Measurements from ENCODE around the gene FXR2. TPM values are rescaled to one million over a fixed set of nuclear protein-coding genes. Genes with fewer than 3 reads are reported as not detected.

Gene FXR2
- total and polyA plus RNA-seq, 7 donors, result 88.2 to 164 (median 110) TPM

DNA sequence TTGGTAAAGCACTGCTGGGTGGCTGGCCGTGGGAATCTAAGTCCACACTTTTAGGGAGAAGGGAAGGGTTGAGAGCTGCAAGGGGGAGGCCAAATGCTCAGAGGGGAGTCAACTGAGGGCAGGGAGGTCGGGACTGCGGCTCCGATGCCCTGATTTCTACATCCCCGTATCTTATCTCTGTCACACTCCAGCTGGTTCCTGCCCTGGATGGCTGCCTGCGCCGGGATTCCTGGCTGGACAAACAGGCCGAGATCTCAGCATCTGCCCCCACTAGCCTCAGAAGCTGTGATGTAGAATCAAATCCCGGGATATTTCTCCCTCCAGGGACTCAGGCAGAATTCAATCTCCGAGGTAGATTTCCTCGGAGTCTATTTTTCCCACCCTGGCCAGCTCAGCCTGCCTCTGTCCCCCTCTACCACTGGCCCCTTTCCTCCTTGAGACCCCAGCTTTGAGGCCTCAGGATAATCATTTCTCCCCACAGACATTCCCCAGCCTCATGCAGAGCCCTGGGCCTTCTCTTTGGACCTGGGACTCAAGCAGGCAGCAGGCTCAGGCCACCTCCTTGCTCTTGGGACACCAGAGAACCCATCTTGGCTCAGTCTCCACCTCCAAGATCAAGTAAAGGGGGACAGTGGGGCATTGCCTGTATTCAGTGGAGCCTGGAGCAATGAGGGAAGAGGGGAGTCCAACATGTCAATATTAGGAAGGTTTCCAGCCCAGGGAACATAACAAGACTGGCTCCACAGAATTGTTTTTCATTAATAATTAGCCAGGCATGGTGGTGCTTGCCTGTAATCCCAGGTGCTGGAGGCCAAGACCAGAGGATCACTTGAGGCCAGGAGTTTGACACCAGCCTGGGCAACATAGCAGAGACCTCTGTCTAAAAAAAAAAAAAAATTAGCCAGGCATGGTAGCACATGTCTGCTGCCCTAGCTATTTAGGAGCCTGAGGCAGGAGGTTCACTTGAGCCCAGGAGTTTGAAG lies 17.0 kb upstream of the FXR2 start:
- intact Hi-C loops (cut with DNase I), result loop anchor here in 1 of 2 donors (2.0 kb wide), 1 partner anchor 53 kb away; no protein-coding TSS in a partner anchor
- ATAC-seq, result no peak

DNA sequence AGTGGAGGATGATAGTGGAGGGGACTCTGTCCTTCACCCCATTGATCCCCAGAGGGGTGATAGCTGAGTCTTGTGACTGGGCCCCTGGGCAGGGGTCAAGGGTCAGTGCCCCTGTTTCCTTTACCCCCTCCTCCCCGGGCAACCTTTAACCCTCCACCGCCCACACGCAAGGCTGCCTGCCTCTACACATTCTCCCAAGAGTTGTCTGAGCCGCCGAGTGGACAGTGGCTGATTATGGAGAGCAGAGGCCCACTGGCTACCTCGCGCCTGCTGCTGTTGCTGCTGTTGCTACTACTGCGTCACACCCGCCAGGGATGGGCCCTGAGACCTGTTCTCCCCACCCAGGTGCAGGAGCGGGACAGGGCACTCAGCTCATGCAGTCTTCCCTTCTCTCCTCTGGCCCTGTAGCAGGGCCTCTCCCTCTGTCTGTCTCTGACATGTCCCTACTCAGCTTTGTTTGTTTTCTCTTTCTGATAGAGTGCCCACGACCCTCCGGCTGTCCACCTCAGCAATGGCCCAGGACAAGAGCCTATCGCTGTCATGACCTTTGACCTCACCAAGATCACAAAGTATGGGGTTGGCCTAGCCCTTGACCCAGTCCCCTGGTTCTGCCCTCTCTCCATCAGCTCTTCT lies 15.4 kb upstream of the FXR2 start, which contains the start of gene SHBG:
SHBG (plus strand) TSS at position 197 of the 633 bp plus-strand sequence; CDS start at position 235, 38 bp downstream.
- Histone ChIP-seq H3K4me3 (no peak within 1 kb of the TSS), H3K36me3 (ENCODE audit: insufficient read depth in 1 of 2, low read depth in 1 of 2) (peaks cover 0 to 11% of the 10 kb centered on the region in 2 donors), H3K27ac (no peak within 1 kb of the TSS), H3K4me1 (peaks cover 13% of the 10 kb centered on the region), H3K9me3 (no peaks in the 10 kb centered on the region), H3K27me3 (ENCODE audit: insufficient read depth in 3 of 3, low read length in 2 of 3) (no peaks in the 10 kb centered on the region)
- intact Hi-C loops (cut with DNase I), result loop anchor here in 1 of 2 donors (2.0 to 10.0 kb wide), 2 partner anchors 55 to 215 kb away; no protein-coding TSS in a partner anchor
- DNase-seq (no peak), ATAC-seq (no peak)
- no peak for TF ChIP-seq CTCF (IDR thresholded peaks at IDR 0.05)
- WGBS, 3 donors, result 73 to 79% (median 79%) methylated on average over 13 of the region's 13 CpGs

More for the DNA sequence above, 17.0 kb upstream of the FXR2 start:
- Histone ChIP-seq H3K4me3 (no peak overlapping the region), H3K4me1 (peaks cover 4% of the 10 kb centered on the region), H3K27ac (no peak overlapping the region), H3K9me3 (no peaks in the 10 kb centered on the region), H3K27me3 (ENCODE audit: insufficient read depth in 3 of 3, low read length in 2 of 3) (no peaks in the 10 kb centered on the region), H3K36me3 (ENCODE audit: insufficient read depth in 1 of 2, low read depth in 1 of 2) (no peaks in the 10 kb centered on the region)
- no peak for DNase-seq
- 78 to 84% (median 82%) methylated on average over 11 of the region's 11 CpGs for WGBS, 3 donors
- TF ChIP-seq CTCF (IDR thresholded peaks at IDR 0.05), result no peak

DNA sequence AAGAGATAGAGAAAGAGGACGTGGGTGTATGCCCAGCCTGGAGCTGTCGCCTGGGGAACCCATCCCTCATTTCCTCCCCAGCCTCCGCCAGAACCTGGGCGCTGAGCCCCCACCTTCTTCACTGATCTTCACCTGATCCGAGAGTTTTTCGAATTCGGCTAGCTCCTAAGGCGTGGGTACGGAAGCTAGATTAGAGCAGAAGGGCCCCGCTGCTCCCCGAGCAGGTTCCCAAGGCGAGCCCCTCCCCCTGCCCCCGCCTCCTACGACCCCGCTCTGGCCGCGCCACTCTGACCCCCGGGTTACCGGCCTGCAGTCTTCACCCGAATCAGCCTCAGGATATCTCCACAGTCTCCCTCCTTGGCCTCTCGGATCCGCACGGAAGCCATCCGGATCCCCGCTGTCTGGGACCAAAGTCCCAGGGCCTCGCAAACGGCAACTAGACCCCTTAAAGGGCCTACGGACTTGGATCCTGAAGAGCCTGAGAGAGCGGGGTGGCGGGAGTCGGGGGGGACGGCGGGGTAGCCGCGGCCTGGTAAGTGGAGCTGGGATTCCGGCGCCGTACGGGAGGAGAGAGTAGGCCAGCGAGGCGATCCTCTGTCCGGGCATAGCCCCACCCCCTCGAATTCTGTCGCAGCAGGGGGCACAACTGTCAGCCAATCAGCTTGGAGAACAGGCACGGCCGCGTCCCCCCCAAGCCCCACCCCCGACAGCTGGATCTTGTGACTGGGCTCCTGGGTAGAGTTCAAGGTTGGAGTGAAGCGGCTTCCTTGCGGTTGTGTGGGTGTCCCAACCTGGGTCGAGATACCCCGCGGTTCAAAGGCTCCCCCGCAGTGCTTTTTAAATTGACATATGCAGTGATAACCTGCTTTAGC lies 12.8 kb upstream of the FXR2 start, which contains the start of gene SAT2:
SAT2 (minus strand) TSS at position 572 of the 872 bp plus-strand sequence; CDS start at position 386, 186 bp downstream.
- no peaks in the 10 kb centered on the region for H3K9me3 ChIP-seq
- DNase-seq (peak; percentile 97 to 98), ATAC-seq (peak; percentile 98 to 99 (median 99))
- intact Hi-C loops (cut with DNase I), result loop anchor here (2.0 to 10.0 kb wide), 2 partner anchors 57 to 217 kb away; no protein-coding TSS in a partner anchor
- peak within 1 kb of the TSS; percentile 92 for H3K4me3 ChIP-seq
- no peaks in the 10 kb centered on the region for H3K27me3 ChIP-seq (ENCODE audit: insufficient read depth in 3 of 3, low read length in 2 of 3)
- TF ChIP-seq CTCF (IDR thresholded peaks at IDR 0.05), result no peak
- peaks cover 13% of the 10 kb centered on the region for H3K4me1 ChIP-seq
- 0 to 1% (median 1%) methylated on average over 52 to 54 of the region's 54 CpGs for WGBS, 3 donors
- H3K27ac ChIP-seq, result peak within 1 kb of the TSS; percentile 97
- H3K36me3 ChIP-seq (ENCODE audit: insufficient read depth in 1 of 2, low read depth in 1 of 2), result peaks cover 0 to 11% of the 10 kb centered on the region in 2 donors

DNA sequence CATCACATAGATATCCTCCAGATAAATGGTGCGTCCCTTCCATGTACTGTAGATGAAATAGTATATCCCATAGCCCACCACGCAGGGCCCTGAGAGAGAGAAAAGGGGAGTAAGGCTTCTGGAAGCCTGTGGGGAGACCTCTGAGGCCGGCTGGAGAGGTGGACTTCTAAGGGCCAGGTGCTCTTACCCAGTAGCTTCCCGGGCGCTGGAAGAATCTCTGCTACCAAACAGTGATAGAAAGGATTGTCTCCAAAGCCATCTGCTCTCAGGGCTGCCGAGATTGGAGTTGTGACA lies 12.2 kb upstream of the FXR2 start:
- ATAC-seq, result peak in 1 of 4 donors; percentile 9
- Histone ChIP-seq H3K4me3 (peak overlapping the region; percentile 92), H3K36me3 (ENCODE audit: insufficient read depth in 1 of 2, low read depth in 1 of 2) (peaks cover 0 to 11% of the 10 kb centered on the region in 2 donors), H3K27me3 (ENCODE audit: insufficient read depth in 3 of 3, low read length in 2 of 3) (no peaks in the 10 kb centered on the region), H3K9me3 (no peaks in the 10 kb centered on the region), H3K27ac (peak overlapping the region; percentile 97), H3K4me1 (peaks cover 13% of the 10 kb centered on the region)
- no peak for TF ChIP-seq CTCF (IDR thresholded peaks at IDR 0.05)
- 12 to 25% (median 17%) methylated on average over 6 of the region's 6 CpGs for WGBS, 3 donors
- intact Hi-C loops (cut with DNase I), result loop anchor here (2.0 to 10.0 kb wide), 2 partner anchors 58 to 218 kb away; no protein-coding TSS in a partner anchor
- peak in 1 of 2 donors; percentile 54 for DNase-seq

All from psoas muscle (tissue), 8 donors.